GF-D8 (cell line): ENCODE data around the gene PLCB3.

ENCODE experiments used
- DNase-seq: peaks from one replicate; lab custom pipeline; 2025; lab: John Stamatoyannopoulos, UW

PLCB3 gene

DNA sequence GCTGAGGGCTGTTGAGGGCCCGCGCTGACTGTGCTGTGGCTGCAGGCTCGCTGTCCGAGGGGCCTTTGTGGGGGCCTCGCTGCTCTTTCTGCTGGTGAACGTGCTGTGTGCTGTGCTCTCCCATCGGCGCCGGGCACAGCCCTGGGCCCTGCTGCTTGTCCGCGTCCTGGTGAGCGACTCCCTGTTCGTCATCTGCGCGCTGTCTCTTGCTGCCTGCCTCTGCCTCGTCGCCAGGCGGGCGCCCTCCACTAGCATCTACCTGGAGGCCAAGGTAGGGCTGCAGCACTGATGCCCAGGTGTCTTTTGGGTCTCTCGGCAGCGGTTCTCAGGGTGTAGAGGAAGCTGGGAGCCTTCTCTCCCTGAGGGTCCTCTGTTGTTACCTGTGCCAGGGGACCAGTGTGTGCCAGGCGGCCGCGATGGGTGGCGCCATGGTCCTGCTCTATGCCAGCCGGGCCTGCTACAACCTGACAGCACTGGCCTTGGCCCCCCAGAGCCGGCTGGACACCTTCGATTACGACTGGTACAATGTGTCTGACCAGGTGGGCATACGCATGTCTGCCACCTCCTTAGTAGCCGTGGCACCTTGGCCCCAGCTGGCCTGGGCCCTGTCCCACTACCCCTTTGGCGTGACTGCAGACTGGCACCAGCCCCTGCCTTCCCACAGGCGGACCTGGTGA is 36.5 kb downstream of the PLCB3 start:
- no peak for DNase-seq

GRCh38 chr11:64288353-64288750 is 37.0 kb downstream of the PLCB3 start:
- DNase-seq, result no peak

DNA sequence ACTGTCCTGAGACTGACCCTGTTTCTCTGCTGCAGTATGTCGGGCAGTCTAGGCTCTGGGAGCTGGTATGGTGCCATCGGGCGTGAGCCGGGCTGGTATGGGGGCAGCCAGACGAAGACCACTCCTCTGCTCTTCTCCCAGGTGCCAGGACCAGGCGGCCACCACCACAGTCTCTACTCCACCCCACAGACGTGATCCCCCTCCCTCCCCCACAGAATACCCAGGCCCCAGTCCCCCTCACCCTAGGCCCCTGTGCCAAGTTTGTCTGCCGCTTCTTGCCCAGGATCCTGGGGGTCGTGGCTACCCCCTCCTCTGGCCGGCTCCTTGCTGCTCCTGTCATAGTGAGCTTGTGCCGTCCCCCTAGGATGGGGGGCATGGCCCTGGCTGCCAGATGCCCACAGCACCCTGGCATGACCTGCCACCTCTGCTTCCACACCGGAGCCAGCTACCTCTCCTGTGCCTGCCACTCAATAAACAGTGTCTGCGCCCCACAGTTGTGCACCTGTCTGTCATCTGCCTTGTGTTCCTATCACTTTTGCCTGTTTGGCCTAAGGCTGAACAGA is 37.8 kb downstream of the PLCB3 start:
- DNase-seq, result no peak

GRCh38 chr11:64290352-64291261 is 39.3 kb downstream of the PLCB3 start:
- DNase-seq, result no peak

GRCh38 chr11:64291262-64291751 is 40.0 kb downstream of the PLCB3 start, which contains the start of gene KCNK4:
TSS of gene KCNK4 (plus strand) at chr11:64291302. CDS start at chr11:64293019, 1,717 bp downstream.
- no peak for DNase-seq

GRCh38 chr11:64291752-64292459 is 40.6 kb downstream of the PLCB3 start:
- no peak for DNase-seq

- DNase-seq, result no peak
These were observed 41.3 kb downstream of the PLCB3 start for GRCh38 chr11:64292460-64293254.

- DNase-seq, result no peak
These were observed 43.4 kb downstream of the PLCB3 start for GRCh38 chr11:64294774-64295173.

DNA sequence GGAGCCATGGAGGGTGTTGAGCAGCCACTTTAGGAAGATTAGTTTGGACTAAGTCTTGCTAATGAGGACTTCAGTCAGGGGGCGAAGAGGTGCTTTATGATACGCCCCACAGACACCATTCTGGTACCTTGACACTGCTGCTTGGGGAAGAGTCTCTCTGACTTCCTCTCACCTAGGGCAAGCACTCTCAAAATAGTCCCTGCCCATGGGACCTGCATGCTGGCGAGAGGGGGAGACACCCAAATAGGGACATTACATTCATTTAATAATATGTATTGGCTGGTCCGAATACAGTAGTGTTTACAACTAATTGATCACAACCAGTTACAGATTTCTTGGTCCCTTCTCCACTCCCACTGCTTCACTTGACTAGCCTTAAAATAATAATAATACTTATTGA is 44.4 kb downstream of the PLCB3 start:
- DNase-seq, result no peak

GRCh38 chr11:64296236-64296635 is 44.9 kb downstream of the PLCB3 start:
- no peak for DNase-seq

DNA sequence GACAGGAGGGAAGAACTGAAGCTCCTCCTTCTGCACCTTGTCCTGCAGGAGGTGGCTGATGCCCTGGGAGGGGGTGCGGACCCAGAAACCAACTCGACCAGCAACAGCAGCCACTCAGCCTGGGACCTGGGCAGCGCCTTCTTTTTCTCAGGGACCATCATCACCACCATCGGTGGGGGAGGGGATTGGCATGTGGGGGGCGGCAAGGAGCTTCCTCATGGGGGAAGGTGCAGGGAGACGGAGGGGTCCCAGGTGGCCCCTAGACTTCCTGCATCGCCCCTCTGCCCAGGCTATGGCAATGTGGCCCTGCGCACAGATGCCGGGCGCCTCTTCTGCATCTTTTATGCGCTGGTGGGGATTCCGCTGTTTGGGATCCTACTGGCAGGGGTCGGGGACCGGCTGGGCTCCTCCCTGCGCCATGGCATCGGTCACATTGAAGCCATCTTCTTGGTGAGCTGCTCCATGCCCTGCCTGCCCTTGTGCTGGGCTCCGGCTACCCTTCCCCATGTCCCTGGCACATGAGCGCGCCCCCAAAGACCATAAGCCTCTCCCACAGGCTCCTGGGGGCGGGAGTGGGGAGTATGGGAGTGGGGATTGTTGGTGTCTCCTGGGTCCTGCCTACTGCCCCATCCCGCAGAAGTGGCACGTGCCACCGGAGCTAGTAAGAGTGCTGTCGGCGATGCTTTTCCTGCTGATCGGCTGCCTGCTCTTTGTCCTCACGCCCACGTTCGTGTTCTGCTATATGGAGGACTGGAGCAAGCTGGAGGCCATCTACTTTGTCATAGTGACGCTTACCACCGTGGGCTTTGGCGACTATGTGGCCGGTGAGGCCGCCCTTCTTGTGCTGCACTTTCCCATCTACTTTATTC is 45.7 kb downstream of the PLCB3 start:
- no peak for DNase-seq

DNA sequence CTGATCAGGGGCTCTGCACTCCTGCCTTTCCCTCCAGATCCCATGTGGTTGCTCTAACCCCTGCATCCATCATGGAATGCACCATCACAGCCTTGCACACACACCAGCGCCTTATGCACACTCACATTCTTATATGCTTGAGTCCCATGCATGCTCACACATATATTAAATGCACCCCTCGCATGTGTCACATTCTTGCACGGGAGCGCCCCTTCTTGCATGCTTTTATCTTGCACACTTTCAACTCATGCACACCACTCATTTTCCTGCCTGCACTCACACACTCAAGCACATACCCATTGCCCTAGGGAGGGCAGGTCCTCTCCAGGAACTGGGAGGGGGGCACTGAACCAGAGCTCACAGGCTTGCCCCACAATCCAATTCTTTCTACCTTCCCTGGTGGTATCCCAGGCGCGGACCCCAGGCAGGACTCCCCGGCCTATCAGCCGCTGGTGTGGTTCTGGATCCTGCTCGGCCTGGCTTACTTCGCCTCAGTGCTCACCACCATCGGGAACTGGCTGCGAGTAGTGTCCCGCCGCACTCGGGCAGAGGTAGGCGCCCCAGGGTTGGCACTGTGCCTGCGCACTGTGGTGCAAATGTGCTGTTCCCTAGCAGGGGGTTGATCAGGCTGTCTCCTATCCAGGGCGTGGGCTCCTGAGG is 46.5 kb downstream of the PLCB3 start:
- DNase-seq, result no peak

- no peak for DNase-seq
These were observed 47.9 kb downstream of the PLCB3 start for GRCh38 chr11:64298966-64299846.

- DNase-seq, result no peak
These were observed 48.7 kb downstream of the PLCB3 start, which contains the start of gene CATSPERZ for GRCh38 chr11:64299847-64300648. TSS of gene CATSPERZ (plus strand) at chr11:64300358. CDS start at chr11:64300411, 53 bp downstream.

- DNase-seq, result no peak
These were observed 52.0 kb downstream of the PLCB3 start for GRCh38 chr11:64303109-64304031.

- DNase-seq, result no peak
These were observed 52.6 kb downstream of the PLCB3 start for GRCh38 chr11:64304032-64304315.
